GM21786 (cell line): ENCODE measurements around the gene GSTK1.

Experiments used
- ATAC-seq: cut with Tn5 transposase; IDR thresholded peaks from one replicate; pipeline ENCODE4 v1.9.1; 2021; ENCODE audit not compliant: unreplicated experiment

GSTK1 gene

GRCh38 chr7:143290293-143290692 lies 27.1 kb downstream of the GSTK1 start:
- no peak for ATAC-seq

- ATAC-seq, result no peak
These were observed 29.6 kb downstream of the GSTK1 start for GRCh38 chr7:143292876-143293275.

GRCh38 chr7:143295870-143296269 lies 32.6 kb downstream of the GSTK1 start:
- ATAC-seq, result no peak

DNA sequence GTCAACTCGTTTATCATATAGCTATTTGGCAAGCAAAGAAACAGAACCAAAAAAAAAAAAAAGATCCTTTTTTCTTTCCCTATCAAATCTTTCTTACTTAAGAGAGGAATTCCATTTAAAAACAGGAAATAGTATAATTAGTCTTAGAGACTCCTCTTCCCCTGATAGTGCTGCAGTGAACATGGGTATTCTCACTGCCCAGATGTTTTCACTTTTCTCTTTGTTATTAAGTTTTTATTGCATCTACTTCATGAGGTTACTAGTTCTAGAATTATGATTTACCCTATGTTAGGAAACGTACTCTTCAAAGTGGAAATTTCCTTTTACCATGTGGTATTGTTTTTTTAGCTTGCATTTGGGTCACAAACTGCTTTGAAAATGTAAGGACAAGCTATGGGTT lies 33.4 kb downstream of the GSTK1 start:
- no peak for ATAC-seq

- no peak for ATAC-seq
These were observed 36.1 kb downstream of the GSTK1 start for GRCh38 chr7:143299346-143299745.

DNA sequence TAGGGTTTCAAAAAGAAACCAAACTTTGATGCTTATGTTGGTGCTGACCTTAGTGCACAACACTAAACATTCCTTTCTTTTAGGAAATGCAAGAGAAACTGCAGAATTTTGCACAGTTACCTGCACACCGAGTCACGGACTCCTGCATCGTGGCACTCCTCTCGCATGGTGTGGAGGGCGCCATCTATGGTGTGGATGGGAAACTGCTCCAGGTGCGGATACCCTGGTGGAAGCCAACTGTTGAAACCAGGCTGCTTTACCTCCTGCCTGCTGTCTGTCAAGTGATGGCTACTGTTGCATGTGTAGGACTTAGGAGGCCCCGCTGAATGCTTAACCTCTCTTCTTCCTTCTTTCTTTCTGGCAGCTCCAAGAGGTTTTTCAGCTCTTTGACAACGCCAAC lies 36.6 kb downstream of the GSTK1 start:
- ATAC-seq, result no peak

GRCh38 chr7:143300959-143301935 lies 38.0 kb downstream of the GSTK1 start:
- no peak for ATAC-seq

GRCh38 chr7:143303733-143304132 lies 40.5 kb downstream of the GSTK1 start:
- no peak for ATAC-seq

- no peak for ATAC-seq
These were observed 41.7 kb downstream of the GSTK1 start for GRCh38 chr7:143304938-143305337.

DNA sequence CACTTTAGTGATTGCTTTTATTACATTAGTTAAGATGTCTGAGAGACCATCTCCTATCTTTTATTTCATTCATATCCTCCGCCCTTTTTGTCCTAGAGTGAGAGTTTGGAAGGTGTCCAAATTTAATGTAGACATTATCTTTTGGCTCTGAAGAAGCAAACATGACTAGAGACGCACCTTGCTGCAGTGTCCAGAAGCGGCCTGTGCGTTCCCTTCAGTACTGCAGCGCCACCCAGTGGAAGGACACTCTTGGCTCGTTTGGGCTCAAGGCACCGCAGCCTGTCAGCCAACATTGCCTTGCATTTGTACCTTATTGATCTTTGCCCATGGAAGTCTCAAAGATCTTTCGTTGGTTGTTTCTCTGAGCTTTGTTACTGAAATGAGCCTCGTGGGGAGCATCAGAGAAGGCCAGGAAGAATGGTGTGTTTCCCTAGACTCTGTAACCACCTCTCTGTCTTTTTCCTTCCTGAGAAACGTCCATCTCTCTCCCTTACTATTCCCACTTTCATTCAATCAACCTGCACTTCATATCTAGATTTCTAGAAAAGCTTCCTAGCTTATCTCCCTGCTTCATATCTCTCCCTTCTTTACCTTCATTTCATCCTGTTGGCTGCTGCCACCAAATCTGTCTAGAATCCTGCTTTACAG lies 42.3 kb downstream of the GSTK1 start:
- ATAC-seq, result peak; percentile 58

DNA sequence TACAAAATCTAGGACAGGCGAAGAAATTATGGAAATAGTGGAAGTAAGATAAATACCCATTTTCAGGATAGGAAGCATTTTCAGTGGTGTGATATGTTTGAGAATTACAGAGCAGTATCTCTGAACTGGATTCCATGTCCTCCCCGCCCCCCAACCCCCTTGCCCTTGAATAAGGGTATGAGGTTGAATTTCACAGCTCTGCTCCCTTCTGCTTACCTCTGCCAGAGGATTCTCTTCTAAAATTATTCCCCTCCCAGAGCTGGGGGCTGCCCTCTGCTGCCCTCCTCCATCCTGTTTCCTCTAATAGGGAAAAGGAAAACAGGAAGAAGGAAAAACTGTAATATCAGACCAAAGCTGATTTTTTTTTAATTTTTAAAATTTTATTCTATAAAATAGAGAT lies 45.4 kb downstream of the GSTK1 start:
- no peak for ATAC-seq

GRCh38 chr7:143314127-143314526 lies 50.9 kb downstream of the GSTK1 start:
- no peak for ATAC-seq

DNA sequence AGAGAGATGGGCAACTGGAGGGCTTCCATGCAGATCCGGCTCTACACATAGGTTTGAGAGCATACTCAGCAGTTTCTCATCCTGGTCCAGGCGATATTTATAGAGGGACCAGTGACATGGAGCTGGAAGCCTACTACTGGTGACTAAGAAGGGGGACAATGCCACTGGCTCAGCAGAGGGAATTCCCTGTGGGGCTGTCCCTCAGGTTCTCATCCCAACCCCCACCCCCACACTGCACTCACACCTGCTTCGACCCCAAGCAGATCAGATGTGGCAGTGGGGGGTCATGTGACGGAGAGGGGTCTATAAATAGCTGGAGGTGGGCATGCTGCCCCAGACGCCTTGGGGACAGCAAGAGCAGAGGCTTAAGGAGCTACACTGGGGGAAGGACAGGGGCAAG lies 52.5 kb downstream of the GSTK1 start, which contains the start of gene CLCN1:
Gene CLCN1 (plus strand): TSS at position 336 of the 400 bp plus-strand sequence. CDS start 102 bp downstream, outside the sequence.
- ATAC-seq, result no peak

- no peak for ATAC-seq
These were observed 53.3 kb downstream of the GSTK1 start for GRCh38 chr7:143316492-143316891.

DNA sequence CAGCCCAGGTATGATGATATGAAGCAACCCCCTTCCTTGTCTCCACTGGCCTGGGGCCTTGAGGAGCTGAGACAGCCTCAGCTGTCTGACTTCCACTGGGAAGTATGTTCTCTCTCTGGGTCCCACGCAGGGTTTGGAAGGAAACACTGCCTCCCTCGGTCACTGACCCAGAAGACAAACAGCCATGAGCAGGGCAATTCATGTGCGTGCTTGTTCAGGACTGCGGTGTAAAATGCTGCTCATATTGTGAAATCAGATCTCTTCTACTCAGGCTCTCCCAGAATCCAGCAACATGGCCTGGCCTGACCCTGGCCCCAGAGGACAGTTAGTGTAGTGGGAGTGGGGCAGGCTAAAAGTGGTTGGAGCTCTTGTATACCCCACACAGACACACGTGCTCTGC lies 55.4 kb downstream of the GSTK1 start:
- ATAC-seq, result no peak
